ENCODE results near the gene ATP6AP2.

Gene ATP6AP2

DNA sequence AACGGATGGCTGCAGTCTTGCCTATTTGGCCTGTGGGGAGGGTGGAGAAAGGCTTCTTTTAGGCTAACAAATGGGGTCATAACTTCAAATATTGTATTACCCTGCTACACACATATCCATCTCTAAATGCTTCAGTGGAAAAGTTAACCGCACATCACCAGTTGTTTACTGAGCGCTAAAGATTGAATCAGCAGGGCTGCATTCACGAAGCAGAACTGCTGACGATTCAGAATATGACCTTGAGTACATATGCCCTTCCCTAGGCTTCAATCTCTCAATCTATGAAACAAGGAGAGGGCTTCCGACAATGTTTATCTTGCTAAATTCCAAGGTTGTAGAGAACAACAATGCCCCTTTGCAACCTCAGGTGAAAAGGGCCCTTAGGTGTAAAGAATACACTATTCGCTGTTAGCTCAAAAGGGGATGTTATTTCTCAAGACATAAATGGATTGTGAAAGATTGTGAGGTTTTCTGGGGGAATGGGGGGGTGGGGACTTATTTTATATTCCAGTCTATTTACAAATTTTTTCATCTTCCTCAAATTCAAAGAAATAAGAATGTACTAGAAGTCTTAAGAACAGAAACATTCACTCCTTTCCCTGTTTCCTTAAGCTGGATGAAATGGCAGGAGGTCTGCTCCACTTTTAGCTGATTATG lies 2.6 kb upstream of the ATP6AP2 start:
- TF ChIP-seq, protein P1, sequence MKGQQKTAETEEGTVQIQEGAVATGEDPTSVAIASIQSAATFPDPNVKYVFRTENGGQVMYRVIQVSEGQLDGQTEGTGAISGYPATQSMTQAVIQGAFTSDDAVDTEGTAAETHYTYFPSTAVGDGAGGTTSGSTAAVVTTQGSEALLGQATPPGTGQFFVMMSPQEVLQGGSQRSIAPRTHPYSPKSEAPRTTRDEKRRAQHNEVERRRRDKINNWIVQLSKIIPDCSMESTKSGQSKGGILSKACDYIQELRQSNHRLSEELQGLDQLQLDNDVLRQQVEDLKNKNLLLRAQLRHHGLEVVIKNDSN (IDR thresholded peaks at IDR 0.05): no peak
- TF ChIP-seq MAX (IDR thresholded peaks at IDR 0.05) (no peak), TEAD4 (IDR thresholded peaks at IDR 0.05) (no peak), EGR1 (IDR thresholded peaks at IDR 0.05) (no peak)

DNA sequence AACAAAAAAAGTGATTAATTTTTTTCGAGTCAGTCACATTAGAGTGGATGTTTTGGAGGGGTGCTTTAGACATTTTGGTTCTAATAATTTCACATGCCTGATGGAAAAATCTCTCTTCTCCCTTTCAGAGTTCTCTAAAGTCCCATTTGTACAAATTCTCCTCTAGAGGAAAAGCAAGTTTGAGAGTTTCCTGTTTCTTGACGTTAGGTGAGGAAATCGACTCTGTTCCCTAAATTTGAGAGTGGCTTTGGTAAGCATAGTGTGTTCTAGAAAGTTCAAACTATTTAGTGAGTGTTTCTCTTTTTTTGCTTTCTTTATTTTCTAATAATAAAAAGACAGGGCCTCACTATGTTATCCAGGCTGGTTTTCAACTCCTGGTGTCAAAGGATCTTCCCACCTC lies 1.6 kb upstream of the ATP6AP2 start:
- TF ChIP-seq YY1 (IDR thresholded peaks at IDR 0.05; ENCODE audit: low read depth): no peak
- no peak for TF ChIP-seq ZBTB7A (IDR thresholded peaks at IDR 0.05; ENCODE audit: low read depth)
- no peak for TF ChIP-seq MAX (IDR thresholded peaks at IDR 0.05)
- TF ChIP-seq FOXM1 (IDR thresholded peaks at IDR 0.05; ENCODE audit: borderline replicate concordance, low read depth): no peak
- no peak for TF ChIP-seq TEAD4 (IDR thresholded peaks at IDR 0.05)
- TF ChIP-seq CEBPB (IDR thresholded peaks at IDR 0.05): no peak
- TF ChIP-seq TCF12 (IDR thresholded peaks at IDR 0.05; ENCODE audit: low read depth): no peak
- TF ChIP-seq TAF1 (IDR thresholded peaks at IDR 0.05; ENCODE audit: low read depth): no peak
- TF ChIP-seq EGR1 (IDR thresholded peaks at IDR 0.05): no peak
- TF ChIP-seq NFIC (IDR thresholded peaks at IDR 0.05): no peak
- no peak for TF ChIP-seq RAD21 (IDR thresholded peaks at IDR 0.05; ENCODE audit: low read depth)
- TF ChIP-seq REST (IDR thresholded peaks at IDR 0.05; ENCODE audit: low read depth): no peak
- no peak for TF ChIP-seq CREB1 (IDR thresholded peaks at IDR 0.05; ENCODE audit: low read depth)
- TF ChIP-seq EP300 (IDR thresholded peaks at IDR 0.05; ENCODE audit: borderline replicate concordance): no peak
- TF ChIP-seq, protein P1 (IDR thresholded peaks at IDR 0.05): no peak

GRCh38 chrX:40579900-40580536 lies 752 bp upstream of the ATP6AP2 start:
- TF ChIP-seq TCF12 (IDR thresholded peaks at IDR 0.05; ENCODE audit: low read depth) (no peak), RAD21 (IDR thresholded peaks at IDR 0.05; ENCODE audit: low read depth) (no peak), EP300 (IDR thresholded peaks at IDR 0.05; ENCODE audit: borderline replicate concordance) (no peak), CEBPB (IDR thresholded peaks at IDR 0.05) (no peak), EGR1 (IDR thresholded peaks at IDR 0.05) (no peak), FOXM1 (IDR thresholded peaks at IDR 0.05; ENCODE audit: borderline replicate concordance, low read depth) (no peak), REST (IDR thresholded peaks at IDR 0.05; ENCODE audit: low read depth) (no peak), CREB1 (IDR thresholded peaks at IDR 0.05; ENCODE audit: low read depth) (no peak), TEAD4 (IDR thresholded peaks at IDR 0.05) (no peak), YY1 (IDR thresholded peaks at IDR 0.05; ENCODE audit: low read depth) (no peak), TAF1 (IDR thresholded peaks at IDR 0.05; ENCODE audit: low read depth) (no peak), NFIC (IDR thresholded peaks at IDR 0.05) (no peak), MAX (IDR thresholded peaks at IDR 0.05) (no peak)
- TF ChIP-seq, protein P1 (IDR thresholded peaks at IDR 0.05): no peak

- TF ChIP-seq ZBTB7A (IDR thresholded peaks at IDR 0.05; ENCODE audit: low read depth): no peak
These were observed 658 bp downstream of the ATP6AP2 start for GRCh38 chrX:40581336-40581920.

DNA sequence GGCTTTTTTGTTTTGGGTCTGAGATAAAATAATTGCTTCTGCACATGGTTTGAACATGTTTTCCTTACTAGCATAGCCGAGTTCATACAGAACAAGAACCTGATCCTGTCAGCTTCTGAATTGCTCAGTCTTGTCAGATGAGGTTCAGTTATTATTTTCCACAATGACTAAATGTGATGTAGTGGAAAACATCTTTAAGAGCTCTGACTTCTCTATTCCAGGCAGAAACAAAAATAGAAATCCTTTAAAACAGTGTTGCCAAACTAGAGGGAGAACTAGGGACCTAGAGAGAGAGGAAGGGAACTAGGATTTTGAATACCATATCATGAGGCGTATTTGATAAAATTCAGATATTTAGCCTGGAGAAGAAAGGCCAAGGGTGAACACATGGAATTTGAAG lies 2.0 kb downstream of the ATP6AP2 start:
- TF ChIP-seq NFIC (IDR thresholded peaks at IDR 0.05): no peak
- TF ChIP-seq YY1 (IDR thresholded peaks at IDR 0.05; ENCODE audit: low read depth): no peak
- no peak for TF ChIP-seq TEAD4 (IDR thresholded peaks at IDR 0.05)
- no peak for TF ChIP-seq TAF1 (IDR thresholded peaks at IDR 0.05; ENCODE audit: low read depth)
- TF ChIP-seq RAD21 (IDR thresholded peaks at IDR 0.05; ENCODE audit: low read depth): no peak
- TF ChIP-seq, protein P1 (IDR thresholded peaks at IDR 0.05): no peak
- no peak for TF ChIP-seq EP300 (IDR thresholded peaks at IDR 0.05; ENCODE audit: borderline replicate concordance)
- TF ChIP-seq CREB1 (IDR thresholded peaks at IDR 0.05; ENCODE audit: low read depth): no peak
- TF ChIP-seq MAX (IDR thresholded peaks at IDR 0.05): no peak
- TF ChIP-seq REST (IDR thresholded peaks at IDR 0.05; ENCODE audit: low read depth): no peak
- TF ChIP-seq FOXM1 (IDR thresholded peaks at IDR 0.05; ENCODE audit: borderline replicate concordance, low read depth): no peak
- no peak for TF ChIP-seq TCF12 (IDR thresholded peaks at IDR 0.05; ENCODE audit: low read depth)

Measured in Ishikawa (cell line).